ENCODE measurements around the gene CLEC20A.

GRCh38 chr1:178461104-178461503 lies 35.7 kb downstream of the CLEC20A start:
- TF ChIP-seq EZH2 (IDR thresholded peaks at IDR 0.05; ENCODE audit: insufficient read depth, poor library complexity, severe bottlenecking) (no peak), EZH2phosphoT487 (IDR thresholded peaks at IDR 0.05; ENCODE audit: insufficient read depth, low read depth) (no peak)
